Mesothelial cell of epicardium (in vitro differentiated cells): ENCODE results near the gene CTDSP2. TPM values are rescaled to one million over a fixed set of nuclear protein-coding genes. Genes with fewer than 3 reads are reported as not detected.
A peak's percentile ranks its signal among the peaks of the same experiment; 100 is the strongest.

Experiments used
- DNase-seq, 2 experiments: peaks; one replicate each; pipeline ENCODE4 v3.0.0; 2021; ENCODE audit warnings: low spot score in 2 of 2; ENCODE audit not compliant: unreplicated experiment in 2 of 2
- H3K27ac Mint-ChIP-seq: 2 replicates; pipeline ENCODE4 v1.8.0; 2021; ENCODE audit warnings: mixed read lengths
- H3K27me3 Mint-ChIP-seq: 2 replicates; pipeline ENCODE4 v1.8.0; 2021; ENCODE audit warnings: low read depth, mixed read lengths
- H3K36me3 Mint-ChIP-seq: 2 replicates; pipeline ENCODE4 v1.8.0; 2021; ENCODE audit warnings: mixed read lengths
- H3K4me1 Mint-ChIP-seq: 2 replicates; pipeline ENCODE4 v1.8.0; 2021; ENCODE audit warnings: mixed read lengths
- H3K4me3 Mint-ChIP-seq: 2 replicates; pipeline ENCODE4 v1.8.0; 2021; ENCODE audit warnings: mild to moderate bottlenecking, moderate library complexity, mixed read lengths
- H3K9me3 Mint-ChIP-seq: 2 replicates; pipeline ENCODE4 v1.8.0; 2021; ENCODE audit warnings: mixed read lengths
- CTCF ChIP-seq: fragments of 200-600 bp; sonication (generic); IDR thresholded peaks from one replicate; pipeline ENCODE4 v1.5.0; 2021; ENCODE audit warnings: antibody characterized with exemption; ENCODE audit not compliant: unreplicated experiment
- total RNA-seq: library from RNA; stranded (reverse); gene quantifications from 3 replicates; pipeline ENCODE4 v1.2.1, GENCODE V29; 2021

Gene CTDSP2
- total RNA-seq, 1 donor from 2014 or later = 210 TPM

GRCh38 chr12:57782608-57783465 lies 63.7 kb downstream of the CTDSP2 start, which contains the start of gene TSFM:
TSFM (plus strand) TSS chr12:57782787; CDS start chr12:57782802, 15 bp downstream.
- Mint-ChIP-seq H3K4me3 (peak within 1 kb of the TSS; percentile 95), H3K4me1 (peaks cover 11% of the 10 kb centered on the region), H3K9me3 (no peaks in the 10 kb centered on the region), H3K36me3 (peaks cover 16% of the 10 kb centered on the region), H3K27me3 (no peaks in the 10 kb centered on the region), H3K27ac (peak within 1 kb of the TSS; percentile 93)
- peak; percentile 82 for TF ChIP-seq CTCF
- peak; percentile 93 to 96 for DNase-seq

GRCh38 chr12:57782243-57782607 lies 64.3 kb downstream of the CTDSP2 start:
- peaks cover 11% of the 10 kb centered on the region for H3K4me1 Mint-ChIP-seq
- peak overlapping the region; percentile 95 for H3K4me3 Mint-ChIP-seq
- peaks cover 13% of the 10 kb centered on the region for H3K36me3 Mint-ChIP-seq
- no peaks in the 10 kb centered on the region for H3K9me3 Mint-ChIP-seq
- no peak for DNase-seq
- H3K27ac Mint-ChIP-seq = peak overlapping the region; percentile 93
- no peak for TF ChIP-seq CTCF
- no peaks in the 10 kb centered on the region for H3K27me3 Mint-ChIP-seq

GRCh38 chr12:57781801-57782200 lies 64.7 kb downstream of the CTDSP2 start:
- no peak overlapping the region for H3K27ac Mint-ChIP-seq
- no peak for TF ChIP-seq CTCF
- H3K36me3 Mint-ChIP-seq = peaks cover 13% of the 10 kb centered on the region
- no peak for DNase-seq
- no peaks in the 10 kb centered on the region for H3K27me3 Mint-ChIP-seq
- H3K9me3 Mint-ChIP-seq = no peaks in the 10 kb centered on the region
- H3K4me1 Mint-ChIP-seq = peaks cover 11% of the 10 kb centered on the region
- H3K4me3 Mint-ChIP-seq = no peak overlapping the region

- Mint-ChIP-seq H3K4me3 (no peak overlapping the region), H3K9me3 (no peaks in the 10 kb centered on the region), H3K4me1 (peaks cover 11% of the 10 kb centered on the region), H3K36me3 (peaks cover 9% of the 10 kb centered on the region), H3K27ac (no peak overlapping the region), H3K27me3 (no peaks in the 10 kb centered on the region)
- no peak for DNase-seq
- no peak for TF ChIP-seq CTCF
Measured at GRCh38 chr12:57781244-57781643, 65.3 kb downstream of the CTDSP2 start.

GRCh38 chr12:57780284-57780897 lies 66.1 kb downstream of the CTDSP2 start:
- Mint-ChIP-seq H3K27ac (no peak overlapping the region), H3K36me3 (peaks cover 5% of the 10 kb centered on the region), H3K4me3 (no peak overlapping the region), H3K9me3 (no peaks in the 10 kb centered on the region), H3K27me3 (no peaks in the 10 kb centered on the region), H3K4me1 (peaks cover 11% of the 10 kb centered on the region)
- no peak for DNase-seq
- no peak for TF ChIP-seq CTCF
